GM12892 (cell line): Measurements from ENCODE around the gene MGAT3.

Experiments
- POLR2A ChIP-seq: IDR thresholded peaks from 2 replicates; pipeline ENCODE4 v1.6.1; 2011; ENCODE audit warnings: low read depth, low read length, control low read depth
- POLR2AphosphoS5 ChIP-seq: IDR thresholded peaks from 2 replicates; pipeline ENCODE4 v1.6.1; 2011; ENCODE audit warnings: low read depth, low read length, control low read depth
- TAF1 ChIP-seq: IDR thresholded peaks from 2 replicates; pipeline ENCODE4 v1.6.1; 2011; ENCODE audit warnings: low read depth, mild to moderate bottlenecking, control low read depth, low read length, borderline replicate concordance

- TF ChIP-seq POLR2A (no peak), POLR2AphosphoS5 (no peak), TAF1 (no peak)
These were observed 25.5 kb upstream of the MGAT3 start for GRCh38 chr22:39431216-39431801.
